GM19043 (cell line): ENCODE results near the gene ATP2C2.

Experiments
- ATAC-seq: cut with Tn5 transposase; IDR thresholded peaks from one replicate; pipeline ENCODE4 v1.9.1; 2021; ENCODE audit warnings: low read depth; ENCODE audit not compliant: unreplicated experiment

ATP2C2 gene

GRCh38 chr16:84463221-84463620, 94.9 kb downstream of the ATP2C2 start:
- no peak for ATAC-seq

GRCh38 chr16:84464116-84464515, 95.8 kb downstream of the ATP2C2 start:
- no peak for ATAC-seq

GRCh38 chr16:84465154-84465553, 96.8 kb downstream of the ATP2C2 start:
- no peak for ATAC-seq

GRCh38 chr16:84466692-84467091, 98.4 kb downstream of the ATP2C2 start:
- ATAC-seq = no peak

- ATAC-seq = no peak
These were observed 98.9 kb downstream of the ATP2C2 start for GRCh38 chr16:84467256-84467655.

- ATAC-seq = no peak
These were observed 99.4 kb downstream of the ATP2C2 start for GRCh38 chr16:84467709-84468108.

GRCh38 chr16:84471316-84471715, 103.0 kb downstream of the ATP2C2 start:
- no peak for ATAC-seq

GRCh38 chr16:84471966-84472365, 103.6 kb downstream of the ATP2C2 start:
- ATAC-seq = no peak

- no peak for ATAC-seq
These were observed 107.4 kb downstream of the ATP2C2 start for GRCh38 chr16:84475643-84476240.

- ATAC-seq = no peak
These were observed 108.1 kb downstream of the ATP2C2 start for GRCh38 chr16:84476401-84476800.

- ATAC-seq = no peak
These were observed 109.3 kb downstream of the ATP2C2 start for GRCh38 chr16:84477661-84478060.

GRCh38 chr16:84478172-84478947, 110.0 kb downstream of the ATP2C2 start:
- ATAC-seq = no peak

GRCh38 chr16:84479716-84480450, 111.5 kb downstream of the ATP2C2 start:
- no peak for ATAC-seq

- no peak for ATAC-seq
These were observed 112.9 kb downstream of the ATP2C2 start for GRCh38 chr16:84481051-84481735.

- ATAC-seq = no peak
These were observed 113.9 kb downstream of the ATP2C2 start for GRCh38 chr16:84482001-84482891.

GRCh38 chr16:84482951-84483881, 114.9 kb downstream of the ATP2C2 start:
- ATAC-seq = no peak

- no peak for ATAC-seq
These were observed 115.7 kb downstream of the ATP2C2 start for GRCh38 chr16:84483882-84484565.

- ATAC-seq = no peak
These were observed 116.4 kb downstream of the ATP2C2 start for GRCh38 chr16:84484579-84485254.
